Ovary (tissue), 9 donors: ENCODE results near the gene ABCA4. TPM values are rescaled to one million over a fixed set of nuclear protein-coding genes. Genes with fewer than 3 reads are reported as not detected.
"Not testable (repeated sequence)": the region's sequence is repeated elsewhere in the genome, so short reads cannot be mapped to it uniquely, and the experiment has no call there.

Experiments used
- DNase-seq, 5 donors: peaks; one replicate each; pipeline ENCODE4 v3.0.0-alpha.2; 2019 to 2020
- H3K27ac ChIP-seq, 2 donors: fragments of 200-600 bp; one replicate each; pipeline versions ENCODE4 v1.5.1 to v1.8.0; 2019 to 2022
- H3K27me3 ChIP-seq: fragments of 200-600 bp; one replicate; pipeline ENCODE4 v1.8.0; 2022
- H3K36me3 ChIP-seq: fragments of 200-600 bp; sonication (generic); one replicate; pipeline ENCODE4 v1.5.1; 2019
- H3K4me1 ChIP-seq: one replicate; pipeline ENCODE4 v1.8.1; 2013; ENCODE audit warnings: mild to moderate bottlenecking, moderate library complexity; ENCODE audit not compliant: insufficient read depth
- H3K4me3 ChIP-seq: fragments of 200-600 bp; sonication (generic); one replicate; pipeline ENCODE4 v1.5.1; 2017
- H3K9me3 ChIP-seq, 2 donors: fragments of 200-600 bp in 1 of 2; sonication (generic) in 1 of 2; one replicate each; pipeline versions ENCODE4 v1.5.1 to v1.8.1; 2013 to 2019; ENCODE audit warnings: mild to moderate bottlenecking in 1 of 2, moderate library complexity in 1 of 2
- CTCF ChIP-seq, 3 donors: fragments of 450-650 bp in 2 of 3; fragments of 200-600 bp in 1 of 3; IDR thresholded peaks; one replicate each; pipeline versions ENCODE4 v1.5.1 to v1.8.0; 2016 to 2022; ENCODE audit warnings: antibody characterized with exemption in 3 of 3, mild to moderate bottlenecking in 1 of 3
- EP300 ChIP-seq: sonication (generic); formaldehyde crosslinking; IDR thresholded peaks from one replicate; pipeline ENCODE4 v1.6.1; 2017; ENCODE audit warnings: antibody characterized with exemption
- POLR2A ChIP-seq: fragments of 450-650 bp; IDR thresholded peaks from one replicate; pipeline ENCODE4 v1.6.1; 2017; ENCODE audit warnings: antibody characterized with exemption, mild to moderate bottlenecking, moderate library complexity
- WGBS, 3 donors: extraction: QIAGEN DNeasy Blood & Tissue Kit in 1 of 3; methylation state at CpG; one replicate each; pipeline versions ENCODE4 v1.1.5 to v1.1.7; 2013 to 2017; 5-methylcytosine and 5-hydroxymethylcytosine counted together
- intact Hi-C, 4 donors: fragments of 100-400 bp; cut with DNase I; formaldehyde crosslinking; loops; one replicate each; pipeline versions ENCODE4 v1.11.0 to v1.15.1; 2022 to 2023
- polyA plus RNA-seq, 2 donors: library from polyadenylated mRNA; stranded (reverse); fragments of 200-250 nt in 1 of 2; fragments of 350-450 nt in 1 of 2; fragmentation: Illumina TruSeq in 1 of 2; extraction: RNeasy Lipid Tissue Mini Kit (QIAGEN cat#74804) in 1 of 2; gene quantifications; one replicate each; pipeline ENCODE4 v1.2.3, GENCODE V29; 2013 to 2014
- total RNA-seq, 7 donors: library from RNA; depleted of rRNA in 2 of 7; stranded (reverse); fragments of >200 nt in 2 of 7; fragmentation: NEBNext Ultra II Directional in 3 of 7; extraction: Animal tissue kit (Norgen Biotek cat#: 25700) in 3 of 7; gene quantifications; one replicate each; pipeline versions ENCODE4 v1.1.0 to v1.2.4, GENCODE V29; 2016 to 2023
- donor health status: DM: no; HTN: no; CAD: no; lungs with moderate emphysema.
- donor health status: DM: no; HTN: no; CAD: no.
- donor health status: Bipolar disorder and iron deficiency.
- donor health status: DM: yes; HTN: yes; CAD: no.
- donor health status: DM: no; HTN: no; CAD: no.
- donor health status: DM: yes; HTN: yes; CAD: no.

Gene ABCA4
- total and polyA plus RNA-seq, 9 donors: 0.12 to 3.1 (median 0.35) TPM

GRCh38 chr1:94160811-94161210, 39.9 kb upstream of the ABCA4 start:
- Histone ChIP-seq H3K27me3 (no peaks in the 10 kb centered on the region), H3K27ac (no peak overlapping the region), H3K4me1 (no peaks in the 10 kb centered on the region), H3K36me3 (no peaks in the 10 kb centered on the region), H3K4me3 (no peak overlapping the region), H3K9me3 (no peaks in the 10 kb centered on the region)
- intact Hi-C loops: no loop called here
- TF ChIP-seq POLR2A: no peak
- no peak for DNase-seq
- WGBS, 3 donors: 51 to 58% (median 53%) methylated on average over 4 of the region's 4 CpGs

GRCh38 chr1:94156096-94156625, 35.2 kb upstream of the ABCA4 start:
- 62 to 75% (median 62%) methylated on average over 1 of the region's 1 CpG for WGBS, 3 donors
- Histone ChIP-seq H3K9me3 (no peaks in the 10 kb centered on the region), H3K27me3 (no peaks in the 10 kb centered on the region), H3K4me1 (no peaks in the 10 kb centered on the region), H3K27ac (no peak overlapping the region), H3K4me3 (no peak overlapping the region), H3K36me3 (no peaks in the 10 kb centered on the region)
- TF ChIP-seq CTCF (IDR thresholded peaks at IDR 0.05) (no peak), EP300 (no peak), POLR2A (no peak)
- DNase-seq: no peak
- intact Hi-C loops: no loop called here

GRCh38 chr1:94154989-94155388, 34.0 kb upstream of the ABCA4 start:
- Histone ChIP-seq H3K36me3 (no peaks in the 10 kb centered on the region), H3K27me3 (no peaks in the 10 kb centered on the region), H3K27ac (no peak overlapping the region), H3K4me1 (no peaks in the 10 kb centered on the region), H3K9me3 (no peaks in the 10 kb centered on the region), H3K4me3 (no peak overlapping the region)
- DNase-seq: no peak
- intact Hi-C loops: no loop called here
- TF ChIP-seq POLR2A (no peak), EP300 (no peak), CTCF (IDR thresholded peaks at IDR 0.05) (no peak)
- WGBS, 3 donors: 58 to 68% (median 67%) methylated on average over 1 of the region's 1 CpG

GRCh38 chr1:94153133-94153532, 32.2 kb upstream of the ABCA4 start:
- Histone ChIP-seq H3K27me3 (no peaks in the 10 kb centered on the region), H3K4me3 (no peak overlapping the region), H3K4me1 (no peaks in the 10 kb centered on the region), H3K27ac (no peak overlapping the region), H3K36me3 (no peaks in the 10 kb centered on the region), H3K9me3 (no peaks in the 10 kb centered on the region)
- intact Hi-C loops: no loop called here
- no peak for TF ChIP-seq EP300
- TF ChIP-seq POLR2A: no peak
- no peak for TF ChIP-seq CTCF (IDR thresholded peaks at IDR 0.05)
- no peak for DNase-seq
- 70 to 75% (median 71%) methylated on average over 1 of the region's 1 CpG for WGBS, 3 donors

GRCh38 chr1:94149166-94149565, 28.2 kb upstream of the ABCA4 start:
- intact Hi-C loops, H3K36me3 ChIP-seq, H3K27me3 ChIP-seq, H3K9me3 ChIP-seq, H3K4me1 ChIP-seq, DNase-seq, H3K27ac ChIP-seq, H3K4me3 ChIP-seq: not testable (repeated sequence)

GRCh38 chr1:94146273-94146672, 25.3 kb upstream of the ABCA4 start:
- intact Hi-C loops: no loop called here

More at GRCh38 chr1:94146273-94146672, 25.3 kb upstream of the ABCA4 start:
- Histone ChIP-seq H3K36me3 (no peaks in the 10 kb centered on the region), H3K9me3 (no peaks in the 10 kb centered on the region), H3K27ac (no peak overlapping the region), H3K4me3 (no peak overlapping the region), H3K4me1 (no peaks in the 10 kb centered on the region), H3K27me3 (no peaks in the 10 kb centered on the region)
- 93 to 97% (median 95%) methylated on average over 5 of the region's 5 CpGs for WGBS, 3 donors
- DNase-seq: no peak
- TF ChIP-seq EP300: no peak
- no peak for TF ChIP-seq CTCF (IDR thresholded peaks at IDR 0.05)
- no peak for TF ChIP-seq POLR2A
